ENCODE measurements around the gene POP4.

DNA sequence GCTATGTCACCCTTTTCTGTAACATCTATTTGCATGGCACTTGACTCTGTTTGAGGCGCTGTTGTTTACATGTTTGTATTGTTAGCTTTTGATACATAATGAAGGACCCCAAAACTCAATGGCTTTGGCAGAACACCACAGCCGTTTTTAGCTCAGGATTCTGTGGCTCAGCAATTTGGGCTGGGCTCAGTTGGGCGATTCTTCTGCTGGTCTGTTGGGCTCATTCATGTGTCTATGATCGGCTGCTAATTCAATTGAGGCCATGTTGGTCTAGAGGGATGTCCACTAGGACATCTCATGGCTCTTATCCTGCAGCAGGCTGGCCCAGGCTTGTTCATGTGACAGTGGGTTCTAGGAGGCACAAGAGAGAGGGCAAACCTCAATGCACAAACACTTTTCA is 46.3 kb upstream of the POP4 start:
- TF ChIP-seq GATA2 (IDR thresholded peaks at IDR 0.05; ENCODE audit: low read depth, low read length) (no peak), GATA3 (IDR thresholded peaks at IDR 0.05; ENCODE audit: low read depth, low read length) (no peak)
